Activated CD8-positive, alpha-beta memory T cell treated with anti-CD3 and anti-CD28 coated beads for 48 hours (primary cell): ENCODE results near the gene RYR1.
"Not testable (repeated sequence)": the region's sequence is repeated elsewhere in the genome, so short reads cannot be mapped to it uniquely, and the experiment has no call there.

Experiments used
- DNase-seq, 3 experiments: peaks; one replicate each; pipeline ENCODE4 v3.0.0-alpha.2; 2020; ENCODE audit warnings: low read depth in 2 of 3, low spot score in 2 of 3

The RYR1 gene

DNA sequence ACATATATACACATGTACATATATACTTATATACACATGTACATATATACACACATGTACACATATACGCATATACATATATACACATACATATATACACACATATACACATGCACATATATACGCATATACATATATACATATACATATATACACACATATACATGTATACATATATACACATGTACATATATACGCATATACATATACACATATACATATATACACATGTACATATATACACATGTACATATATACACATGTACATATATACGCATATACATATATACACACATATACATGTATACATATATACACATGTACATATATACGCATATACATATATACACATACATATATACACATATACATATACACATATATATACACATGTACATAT lies 169.4 kb downstream of the RYR1 start:
- DNase-seq, result not testable (repeated sequence)

DNA sequence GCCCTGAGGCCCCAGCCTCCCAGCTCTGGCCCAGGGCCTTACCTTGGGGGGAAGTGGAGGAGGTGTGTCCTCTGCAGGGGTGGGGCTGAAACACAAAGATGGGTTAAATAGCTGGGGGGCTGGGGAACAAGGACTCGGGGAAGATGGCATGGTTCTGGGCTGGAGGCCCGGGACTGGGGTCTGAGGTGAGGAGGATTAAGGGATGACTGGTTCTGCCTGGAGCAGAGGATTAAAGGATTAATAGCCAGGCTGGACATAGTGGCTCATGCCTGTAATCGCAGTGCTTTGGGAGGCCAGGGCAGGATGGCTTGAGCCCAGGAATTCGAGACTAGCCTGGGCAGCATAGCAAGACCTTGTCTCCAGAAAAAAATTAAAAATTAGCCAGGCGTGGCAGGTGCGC lies 172.6 kb downstream of the RYR1 start:
- no peak for DNase-seq

- DNase-seq, result no peak
These were observed 180.8 kb downstream of the RYR1 start for GRCh38 chr19:38614289-38614688.

GRCh38 chr19:38615007-38615581 lies 181.6 kb downstream of the RYR1 start:
- no peak for DNase-seq

- no peak for DNase-seq
These were observed 182.8 kb downstream of the RYR1 start for GRCh38 chr19:38616265-38616664.

- peak in 2 of 3 experiments; percentile 7 to 22 for DNase-seq
These were observed 183.8 kb downstream of the RYR1 start for GRCh38 chr19:38617283-38617763.

GRCh38 chr19:38617764-38618589 lies 184.5 kb downstream of the RYR1 start, which contains the start of gene MAP4K1:
Gene MAP4K1 (minus strand): TSS chr19:38617953. CDS start chr19:38617895, 58 bp downstream.
- peak; percentile 34 to 45 (median 45) for DNase-seq

GRCh38 chr19:38618590-38619360 lies 185.3 kb downstream of the RYR1 start, which contains the start of gene EIF3K:
Gene EIF3K (plus strand): TSS chr19:38619188. CDS start chr19:38619269, 81 bp downstream.
- peak; percentile 95 to 99 (median 97) for DNase-seq

- no peak for DNase-seq
These were observed 186.1 kb downstream of the RYR1 start for GRCh38 chr19:38619361-38620174.

DNA sequence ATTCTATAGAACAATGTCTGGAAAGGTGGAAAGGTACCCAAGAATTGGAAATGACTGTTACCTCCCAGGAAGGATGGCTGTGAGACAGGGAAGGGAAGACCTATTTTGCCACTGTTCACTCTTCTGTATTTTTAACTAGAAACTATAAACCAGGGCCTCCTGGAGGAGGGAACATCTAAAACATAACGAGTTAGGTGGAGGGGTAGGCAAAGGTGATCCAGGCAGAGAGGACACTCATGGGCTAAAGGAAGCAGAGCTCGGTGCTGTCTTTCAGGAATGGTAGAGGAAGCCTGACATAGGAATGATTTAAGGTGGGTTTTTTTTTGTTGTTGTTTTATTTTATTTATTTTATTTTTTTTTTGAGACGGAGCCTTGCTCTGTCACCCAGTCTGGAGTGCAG lies 191.3 kb downstream of the RYR1 start:
- no peak for DNase-seq

- DNase-seq, result no peak
These were observed 192.9 kb downstream of the RYR1 start for GRCh38 chr19:38626401-38626800.

DNA sequence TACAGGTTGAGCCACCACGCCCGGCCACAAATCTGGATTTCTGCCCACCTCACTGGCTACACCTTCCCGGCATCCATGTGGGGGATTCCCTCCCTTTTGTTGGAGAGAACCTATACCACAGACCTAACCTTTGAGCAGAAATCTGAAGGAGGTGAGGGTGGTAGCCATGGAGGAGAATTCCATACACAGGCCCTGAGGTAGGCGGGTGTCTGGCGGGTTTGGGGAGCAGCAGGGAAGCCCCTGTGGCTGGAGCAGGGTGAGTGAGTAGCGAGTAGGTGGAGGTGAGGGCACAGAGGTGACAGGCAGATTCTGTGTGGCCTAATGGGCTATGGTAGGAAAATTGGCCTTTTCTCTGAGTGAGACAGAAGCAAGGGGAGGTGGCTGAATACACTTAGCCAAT lies 196.1 kb downstream of the RYR1 start:
- DNase-seq, result no peak

GRCh38 chr19:38631301-38631700 lies 197.8 kb downstream of the RYR1 start:
- DNase-seq, result not testable (repeated sequence)

DNA sequence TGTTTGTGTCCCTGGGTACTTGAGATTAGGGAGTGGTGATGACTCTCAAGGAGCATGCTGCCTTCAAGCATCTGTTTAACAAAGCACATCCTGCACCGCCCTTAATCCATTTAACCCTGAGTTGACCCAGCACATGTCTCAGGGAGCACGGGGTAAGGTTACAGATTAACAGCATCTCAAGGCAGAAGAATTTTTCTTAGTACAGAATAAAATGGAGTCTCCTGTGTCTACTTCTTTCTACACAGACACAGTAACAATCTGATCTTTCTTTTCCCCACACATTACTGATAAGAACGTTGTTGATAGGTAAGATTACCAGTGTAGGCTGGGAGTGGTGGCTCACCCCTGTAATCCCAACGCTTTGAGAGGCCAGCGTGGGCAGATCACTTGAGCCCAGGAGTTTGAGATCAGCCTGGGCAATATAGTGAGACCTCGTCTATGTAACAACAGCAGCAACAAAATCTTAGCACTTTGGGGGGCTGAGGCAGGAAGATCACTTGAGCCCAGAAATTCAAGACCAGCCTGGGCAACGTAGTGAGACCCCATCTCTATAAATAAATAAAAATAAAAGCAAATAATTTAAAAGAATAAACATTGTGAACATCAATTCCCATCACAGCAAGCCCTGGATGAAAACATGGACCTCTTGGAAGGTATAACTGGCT lies 198.5 kb downstream of the RYR1 start:
- not testable (repeated sequence) for DNase-seq

- DNase-seq, result no peak
These were observed 199.2 kb downstream of the RYR1 start for GRCh38 chr19:38632476-38633213.

DNA sequence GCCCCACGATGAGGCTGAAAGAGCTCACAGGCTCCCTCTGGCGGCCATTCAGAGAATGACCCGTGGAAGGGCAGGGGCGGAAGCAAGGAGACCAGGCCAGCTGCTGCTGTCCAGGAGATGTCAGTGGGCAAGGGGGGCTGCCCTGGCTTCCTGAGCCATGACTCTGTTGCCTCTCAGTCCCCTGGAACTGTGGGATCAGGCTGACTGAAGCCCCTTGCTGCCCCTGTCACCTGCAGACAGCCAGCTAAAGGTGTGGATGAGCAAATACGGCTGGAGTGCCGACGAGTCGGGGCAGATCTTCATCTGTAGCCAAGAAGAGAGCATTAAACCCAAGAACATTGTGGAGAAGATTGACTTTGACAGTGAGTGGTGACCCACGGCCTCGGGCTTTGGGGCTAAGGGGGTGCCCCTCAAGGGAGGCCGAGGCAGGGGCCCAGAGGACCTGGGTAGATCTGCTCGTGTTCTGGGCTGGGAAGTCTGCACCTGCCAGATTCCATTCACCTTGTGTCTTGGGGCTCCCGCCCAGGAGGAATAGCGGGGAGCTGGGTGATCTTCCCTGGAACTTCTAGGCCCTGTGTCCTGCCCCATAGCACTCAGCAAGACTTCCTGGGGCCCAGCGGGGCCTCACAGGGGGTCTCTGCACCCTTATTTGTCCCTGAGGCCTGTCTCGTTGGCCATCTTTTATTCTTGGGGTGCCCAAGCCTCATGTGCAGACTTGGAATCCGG lies 201.4 kb downstream of the RYR1 start:
- DNase-seq, result peak; percentile 32 to 59 (median 58)

GRCh38 chr19:38635483-38636399 lies 202.2 kb downstream of the RYR1 start:
- no peak for DNase-seq
